ENCODE measurements around the gene PGA4.
"Not testable (repeated sequence)": the region's sequence is repeated elsewhere in the genome, so short reads cannot be mapped to it uniquely, and the experiment has no call there.

Gene PGA4

DNA sequence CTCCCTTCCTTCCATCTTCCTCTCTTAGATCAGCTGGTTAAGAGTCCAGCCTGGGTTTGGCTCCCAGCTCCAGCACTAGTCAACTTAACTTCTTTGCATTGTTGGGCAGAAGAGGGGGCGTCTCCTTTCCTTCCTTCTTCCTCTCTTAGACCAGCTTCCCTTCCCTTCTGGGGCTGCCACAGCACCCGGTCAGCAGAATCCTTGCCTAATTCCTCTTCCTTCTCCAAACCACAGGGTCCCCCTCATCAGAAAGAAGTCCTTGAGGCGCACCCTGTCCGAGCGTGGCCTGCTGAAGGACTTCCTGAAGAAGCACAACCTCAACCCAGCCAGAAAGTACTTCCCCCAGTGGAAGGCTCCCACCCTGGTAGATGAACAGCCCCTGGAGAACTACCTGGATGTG is 18.3 kb upstream of the PGA4 start:
- DNase-seq (ENCODE audit: extremely low read depth in 1 of 2, low read depth in 1 of 2) = not testable (repeated sequence)

DNA sequence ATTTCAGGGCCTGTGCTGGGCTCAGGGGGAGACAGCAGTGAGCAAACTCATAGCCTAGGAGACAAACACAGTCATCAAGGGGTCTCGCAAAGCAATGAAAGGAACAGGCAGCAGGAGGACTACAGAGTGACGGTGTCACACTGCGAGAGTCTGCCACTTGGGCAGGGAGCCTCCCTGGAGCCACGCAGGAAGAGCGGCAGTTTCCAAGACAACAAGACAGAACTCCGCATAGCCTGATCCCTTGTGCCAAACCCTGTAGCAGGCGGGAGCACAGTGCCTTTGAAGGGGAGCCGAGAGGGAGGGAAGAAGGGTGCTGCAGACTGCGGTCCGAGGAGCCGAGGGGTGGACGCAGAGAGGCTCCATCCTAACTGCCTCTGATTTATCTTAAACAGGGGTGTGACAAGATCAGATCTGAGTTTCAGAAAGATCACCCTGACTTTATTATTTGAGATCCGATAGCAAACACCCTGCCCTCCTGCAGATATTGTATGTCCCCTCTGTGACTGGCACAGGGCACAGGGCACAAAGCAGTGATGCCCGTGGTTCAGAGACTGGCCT is 17.6 kb upstream of the PGA4 start:
- DNase-seq (ENCODE audit: extremely low read depth in 1 of 2, low read depth in 1 of 2) = not testable (repeated sequence)

GRCh38 chr11:61207636-61208310 is 14.4 kb upstream of the PGA4 start:
- not testable (repeated sequence) for DNase-seq (ENCODE audit: extremely low read depth in 1 of 2, low read depth in 1 of 2)

DNA sequence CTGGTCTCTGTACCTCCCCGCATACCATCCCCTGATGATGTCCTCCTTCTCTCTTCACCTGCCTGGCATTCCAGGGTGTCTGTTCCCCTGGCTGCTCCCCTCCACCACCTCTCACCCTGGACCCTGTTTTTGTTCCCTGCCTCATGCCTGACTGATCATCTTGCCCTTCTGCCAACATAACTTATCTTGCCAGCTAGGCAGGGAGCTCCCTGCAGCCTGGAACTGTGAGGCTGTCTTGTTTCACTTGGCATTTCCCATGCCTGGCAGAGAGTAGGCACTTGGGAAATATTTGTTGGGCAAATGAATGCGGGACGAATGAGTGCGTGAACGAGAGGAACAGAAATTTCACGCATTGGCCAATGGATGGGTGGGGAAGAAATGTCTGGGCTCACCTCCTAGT is 11.5 kb upstream of the PGA4 start:
- not testable (repeated sequence) for DNase-seq (ENCODE audit: extremely low read depth in 1 of 2, low read depth in 1 of 2)

- DNase-seq (ENCODE audit: extremely low read depth in 1 of 2, low read depth in 1 of 2) = not testable (repeated sequence)
These were observed 10.7 kb upstream of the PGA4 start for GRCh38 chr11:61211327-61211952.

GRCh38 chr11:61212202-61212601 is 9.9 kb upstream of the PGA4 start:
- not testable (repeated sequence) for DNase-seq (ENCODE audit: extremely low read depth in 1 of 2, low read depth in 1 of 2)

- DNase-seq (ENCODE audit: extremely low read depth in 1 of 2, low read depth in 1 of 2) = not testable (repeated sequence)
These were observed 8.3 kb upstream of the PGA4 start for GRCh38 chr11:61213711-61214324.

DNA sequence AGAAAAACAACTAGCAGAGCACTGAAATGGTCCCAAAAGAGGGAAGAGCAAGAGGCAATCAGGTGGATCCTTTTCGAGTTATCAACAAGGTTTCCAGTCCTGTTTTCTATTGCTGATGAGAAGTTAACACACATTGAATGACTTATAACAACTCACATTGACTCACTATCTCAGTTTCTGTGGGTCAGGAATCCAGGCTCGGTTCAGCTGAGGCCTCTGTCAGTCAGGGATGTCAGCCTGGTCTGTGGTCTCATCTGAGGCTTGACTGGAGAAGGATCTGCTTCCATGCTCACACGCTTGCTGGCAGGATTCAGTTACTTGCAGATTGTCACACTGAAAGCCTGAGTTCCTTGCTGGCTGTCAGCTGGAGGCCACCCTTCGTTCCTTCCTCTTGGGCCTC is 3.8 kb upstream of the PGA4 start:
- DNase-seq (ENCODE audit: extremely low read depth in 1 of 2, low read depth in 1 of 2) = not testable (repeated sequence)

DNA sequence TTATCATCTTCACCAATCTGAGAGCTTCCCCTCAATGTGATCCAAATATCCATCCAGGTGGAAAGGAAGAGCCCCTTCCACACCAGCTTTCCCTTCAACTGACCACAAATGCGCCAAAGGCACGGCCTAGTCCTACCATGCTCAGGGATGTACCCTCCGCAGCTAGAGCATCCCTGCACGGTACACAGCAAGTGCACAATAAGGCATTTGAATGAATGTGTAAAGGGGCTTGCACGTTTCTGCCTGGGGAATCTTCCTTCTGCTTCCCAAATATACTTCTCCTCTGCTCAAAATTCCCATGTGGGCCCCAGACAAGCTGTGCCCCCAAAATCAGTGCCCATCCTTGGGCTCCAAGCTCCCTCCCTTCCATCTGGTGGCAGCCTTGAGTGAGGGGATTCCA is 3.1 kb upstream of the PGA4 start:
- not testable (repeated sequence) for DNase-seq (ENCODE audit: extremely low read depth in 1 of 2, low read depth in 1 of 2)

DNA sequence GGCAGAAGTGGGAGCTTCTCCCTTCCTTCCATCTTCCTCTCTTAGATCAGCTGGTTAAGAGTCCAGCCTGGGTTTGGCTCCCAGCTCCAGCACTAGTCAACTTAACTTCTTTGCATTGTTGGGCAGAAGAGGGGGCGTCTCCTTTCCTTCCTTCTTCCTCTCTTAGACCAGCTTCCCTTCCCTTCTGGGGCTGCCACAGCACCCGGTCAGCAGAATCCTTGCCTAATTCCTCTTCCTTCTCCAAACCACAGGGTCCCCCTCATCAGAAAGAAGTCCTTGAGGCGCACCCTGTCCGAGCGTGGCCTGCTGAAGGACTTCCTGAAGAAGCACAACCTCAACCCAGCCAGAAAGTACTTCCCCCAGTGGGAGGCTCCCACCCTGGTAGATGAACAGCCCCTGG is 545 bp downstream of the PGA4 start:
- not testable (repeated sequence) for DNase-seq (ENCODE audit: extremely low read depth in 1 of 2, low read depth in 1 of 2)

DNA sequence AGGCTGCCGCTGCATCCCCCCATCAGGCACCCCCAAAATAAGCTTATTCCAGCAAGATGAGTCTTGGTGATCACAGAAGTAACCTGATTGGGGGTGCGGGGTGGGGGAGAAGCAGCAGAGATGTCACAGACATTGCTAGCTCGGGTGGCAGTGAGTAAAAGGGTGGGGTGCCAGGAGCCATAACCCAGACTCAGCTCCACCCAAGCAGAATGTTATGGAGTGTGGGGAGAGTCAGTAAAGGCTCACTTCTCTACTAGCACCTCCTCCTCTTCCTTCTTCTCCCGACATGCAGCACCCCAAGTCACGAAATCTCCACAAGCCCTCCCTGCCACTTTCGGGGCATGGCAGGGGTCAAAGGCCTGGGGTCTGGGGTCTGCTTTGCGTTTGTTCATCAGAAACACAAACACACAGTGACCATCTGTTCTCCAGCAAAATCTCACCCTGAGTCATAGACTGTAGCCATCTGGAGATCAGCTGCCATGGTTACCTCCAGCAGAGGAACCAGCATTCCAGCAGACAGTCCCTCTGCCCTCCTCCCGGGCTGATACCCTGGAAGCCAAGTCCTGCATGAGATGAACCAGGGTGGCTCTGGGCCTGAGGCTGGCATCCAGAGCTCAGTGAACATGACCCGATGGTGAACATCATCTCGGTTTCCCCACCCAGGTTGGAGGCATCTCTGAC is 4.5 kb downstream of the PGA4 start:
- not testable (repeated sequence) for DNase-seq (ENCODE audit: extremely low read depth in 1 of 2, low read depth in 1 of 2)

- DNase-seq (ENCODE audit: extremely low read depth in 1 of 2, low read depth in 1 of 2) = not testable (repeated sequence)
These were observed 7.3 kb downstream of the PGA4 start for GRCh38 chr11:61229458-61229857.

GRCh38 chr11:61231033-61231432 is 8.9 kb downstream of the PGA4 start:
- DNase-seq (ENCODE audit: extremely low read depth in 1 of 2, low read depth in 1 of 2) = not testable (repeated sequence)

GRCh38 chr11:61231585-61231984 is 9.4 kb downstream of the PGA4 start:
- DNase-seq (ENCODE audit: extremely low read depth in 1 of 2, low read depth in 1 of 2) = not testable (repeated sequence)

- not testable (repeated sequence) for DNase-seq (ENCODE audit: extremely low read depth in 1 of 2, low read depth in 1 of 2)
These were observed 10.5 kb downstream of the PGA4 start for GRCh38 chr11:61232548-61233145.

- DNase-seq (ENCODE audit: extremely low read depth in 1 of 2, low read depth in 1 of 2) = not testable (repeated sequence)
These were observed 15.0 kb downstream of the PGA4 start for GRCh38 chr11:61237130-61237529.

DNA sequence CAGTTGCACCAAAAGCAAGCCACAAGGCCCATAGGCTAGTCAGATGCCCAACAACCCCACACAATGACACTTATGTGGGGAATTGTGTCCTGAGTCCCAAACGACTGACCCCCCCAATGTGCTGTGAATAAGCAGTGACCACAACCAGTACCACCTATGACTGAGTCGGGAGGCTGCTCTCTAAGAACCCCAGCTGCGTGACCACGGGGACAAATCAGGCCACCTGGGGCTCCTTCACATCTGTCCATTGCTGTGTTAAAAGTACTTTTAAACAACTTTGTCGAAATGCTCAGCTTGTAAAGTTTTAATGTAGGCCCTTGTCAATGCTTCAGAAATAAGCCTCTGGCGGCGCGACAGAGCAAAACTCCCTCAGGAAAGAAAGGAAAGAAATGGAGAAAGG is 18.1 kb downstream of the PGA4 start:
- not testable (repeated sequence) for DNase-seq (ENCODE audit: extremely low read depth in 1 of 2, low read depth in 1 of 2)

- DNase-seq (ENCODE audit: extremely low read depth in 1 of 2, low read depth in 1 of 2) = not testable (repeated sequence)
These were observed 18.7 kb downstream of the PGA4 start, which contains the start of gene PGA5 for GRCh38 chr11:61240875-61241274. TSS of gene PGA5 (plus strand) at chr11:61241175. CDS start at chr11:61241227, 52 bp downstream.

GRCh38 chr11:61241526-61241925 is 19.4 kb downstream of the PGA4 start:
- DNase-seq (ENCODE audit: extremely low read depth in 1 of 2, low read depth in 1 of 2) = not testable (repeated sequence)

DNA sequence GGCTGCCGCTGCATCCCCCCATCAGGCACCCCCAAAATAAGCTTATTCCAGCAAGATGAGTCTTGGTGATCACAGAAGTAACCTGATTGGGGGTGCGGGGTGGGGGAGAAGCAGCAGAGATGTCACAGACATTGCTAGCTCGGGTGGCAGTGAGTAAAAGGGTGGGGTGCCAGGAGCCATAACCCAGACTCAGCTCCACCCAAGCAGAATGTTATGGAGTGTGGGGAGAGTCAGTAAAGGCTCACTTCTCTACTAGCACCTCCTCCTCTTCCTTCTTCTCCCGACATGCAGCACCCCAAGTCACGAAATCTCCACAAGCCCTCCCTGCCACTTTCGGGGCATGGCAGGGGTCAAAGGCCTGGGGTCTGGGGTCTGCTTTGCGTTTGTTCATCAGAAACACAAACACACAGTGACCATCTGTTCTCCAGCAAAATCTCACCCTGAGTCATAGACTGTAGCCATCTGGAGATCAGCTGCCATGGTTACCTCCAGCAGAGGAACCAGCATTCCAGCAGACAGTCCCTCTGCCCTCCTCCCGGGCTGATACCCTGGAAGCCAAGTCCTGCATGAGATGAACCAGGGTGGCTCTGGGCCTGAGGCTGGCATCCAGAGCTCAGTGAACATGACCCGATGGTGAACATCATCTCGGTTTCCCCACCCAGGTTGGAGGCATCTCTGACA is 23.3 kb downstream of the PGA4 start:
- not testable (repeated sequence) for DNase-seq (ENCODE audit: extremely low read depth in 1 of 2, low read depth in 1 of 2)
